M059J (cell line): ENCODE results near the gene YJEFN3. TPM values are rescaled to one million over a fixed set of nuclear protein-coding genes. Genes with fewer than 3 reads are reported as not detected.

Experiments
- DNase-seq: peaks from one replicate; pipeline ENCODE4 v3.0.0-alpha.2; 2012; ENCODE audit warnings: low read depth
- total RNA-seq: library from RNA; depleted of rRNA; stranded (reverse); fragments of >200 nt; shearing (Covaris generic); gene quantifications from 2 replicates; pipeline ENCODE4 v1.2.3, GENCODE V29; 2014; rRNA removed

The YJEFN3 gene
- total RNA-seq, 1 experiment from 2014 or later, result 0.12 TPM

DNA sequence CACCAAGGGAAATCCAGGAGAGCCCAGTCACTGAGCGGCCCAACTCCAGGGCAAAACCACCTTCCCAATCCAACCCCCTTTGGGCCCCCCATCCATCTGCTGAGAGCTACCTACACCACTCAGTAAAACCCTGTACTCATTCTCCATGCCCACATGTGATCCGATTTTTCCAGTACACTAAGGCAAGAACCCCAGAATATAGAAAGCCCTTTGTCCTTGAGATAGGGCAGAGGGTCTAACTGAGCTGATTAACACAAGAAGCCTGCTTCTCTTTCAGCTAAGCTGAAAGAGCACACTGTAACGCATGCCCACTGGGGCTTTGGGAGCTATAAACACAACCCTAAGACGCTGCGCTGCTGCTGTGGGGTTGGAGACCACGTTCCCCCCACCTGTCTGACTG, 53.8 kb downstream of the YJEFN3 start:
- DNase-seq, result no peak

DNA sequence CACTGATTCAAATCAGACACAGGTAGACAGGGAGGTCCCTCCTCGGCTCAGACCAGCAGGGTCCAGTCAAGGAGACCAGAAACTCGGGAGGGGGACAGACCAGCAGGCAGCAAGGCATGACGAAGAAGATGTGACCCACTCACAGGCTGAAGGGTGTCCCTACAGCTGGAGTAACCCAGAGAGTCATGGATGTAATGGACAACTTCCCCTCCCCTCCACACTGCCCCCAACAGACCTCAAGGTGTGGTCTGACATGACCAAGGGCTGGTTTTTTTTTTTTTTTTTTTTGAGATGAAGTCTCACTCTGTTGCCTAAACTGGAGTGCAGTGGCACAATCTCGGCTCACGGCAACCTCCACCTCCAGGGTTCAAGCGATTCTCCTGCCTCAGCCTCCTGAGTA, 55.6 kb downstream of the YJEFN3 start:
- DNase-seq, result no peak

Other genes with a start within 250 kb of the YJEFN3 start
- gene SUGP1, start 208.4 kb upstream of the YJEFN3 start, total RNA-seq, result 22.3 and 23.4 TPM in 2 replicates
- gene MAU2, start 208.1 kb upstream of the YJEFN3 start, total RNA-seq, result 30.2 and 31.1 TPM in 2 replicates
- 18.3 and 48.7 TPM in 2 replicates for gene GATAD2A, start 123.2 kb upstream of the YJEFN3 start, total RNA-seq
- gene TSSK6, start 13.4 kb upstream of the YJEFN3 start, total RNA-seq, result 0.07 and 2.1 TPM in 2 replicates
- 84.9 and 205 TPM in 2 replicates for gene NDUFA13, start 12.7 kb upstream of the YJEFN3 start, total RNA-seq
- gene CILP2, start 9.4 kb downstream of the YJEFN3 start, total RNA-seq, result 0.22 and 0.99 TPM in 2 replicates
- 0.54 and 0.94 TPM in 2 replicates for gene PBX4, start 89.8 kb downstream of the YJEFN3 start, total RNA-seq
- gene LPAR2, start 99.3 kb downstream of the YJEFN3 start, total RNA-seq, result 5.0 and 7.7 TPM in 2 replicates
- 9.5 and 12.4 TPM in 2 replicates for gene GMIP, start 114.7 kb downstream of the YJEFN3 start, total RNA-seq
- 78.0 and 95.4 TPM in 2 replicates for gene ATP13A1, start 134.8 kb downstream of the YJEFN3 start, total RNA-seq
- gene ZNF101, start 139.9 kb downstream of the YJEFN3 start, total RNA-seq, result 9.0 and 10.9 TPM in 2 replicates
- 2.1 and 4.5 TPM in 2 replicates for gene ZNF14, start 204.2 kb downstream of the YJEFN3 start, total RNA-seq